Small intestine (tissue), 7 donors: Measurements from ENCODE around the gene ATXN3. TPM values are rescaled to one million over a fixed set of nuclear protein-coding genes. Genes with fewer than 3 reads are reported as not detected.
A peak's percentile ranks its signal among the peaks of the same experiment; 100 is the strongest.
"Not testable (repeated sequence)": the region's sequence is repeated elsewhere in the genome, so short reads cannot be mapped to it uniquely, and the experiment has no call there.

Experiments used
- DNase-seq, 2 donors: peaks; one replicate each; pipeline versions ENCODE4 v3.0.0 to v3.0.0-alpha.2; 2013
- FAIRE-seq: peaks from 2 replicates; lab custom pipeline; 2012; peaks lifted over from hg19 to GRCh38; lab: Jason Lieb, UNC
- H3K27ac ChIP-seq, 3 donors: one replicate each; pipeline ENCODE4 v1.5.1; 2013; ENCODE audit warnings: low read length in 2 of 3, mild to moderate bottlenecking in 2 of 3, control low read depth in 1 of 3, inconsistent platforms in 1 of 3, low read depth in 1 of 3, moderate library complexity in 1 of 3
- H3K27me3 ChIP-seq, 3 donors: one replicate each; pipeline ENCODE4 v1.6.1; 2013; ENCODE audit warnings: low read length in 3 of 3, inconsistent platforms in 1 of 3; ENCODE audit not compliant: control insufficient read depth in 3 of 3, insufficient read depth in 3 of 3
- H3K36me3 ChIP-seq, 3 donors: one replicate each; pipeline ENCODE4 v1.6.1; 2013; ENCODE audit warnings: low read length in 3 of 3, inconsistent platforms in 1 of 3, low read depth in 1 of 3, mild to moderate bottlenecking in 1 of 3, moderate library complexity in 1 of 3; ENCODE audit not compliant: control insufficient read depth in 3 of 3, insufficient read depth in 2 of 3
- H3K4me1 ChIP-seq, 3 donors: one replicate each; pipeline ENCODE4 v1.6.1; 2013; ENCODE audit warnings: low read length in 2 of 3, inconsistent platforms in 1 of 3, low read depth in 1 of 3, mild to moderate bottlenecking in 1 of 3, moderate library complexity in 1 of 3; ENCODE audit not compliant: control insufficient read depth in 3 of 3, insufficient read depth in 2 of 3
- H3K4me3 ChIP-seq, 3 donors: one replicate each; pipeline ENCODE4 v1.5.1; 2013; ENCODE audit warnings: low read length in 3 of 3, control low read depth in 1 of 3, inconsistent platforms in 1 of 3, low read depth in 1 of 3, mild to moderate bottlenecking in 1 of 3, moderate library complexity in 1 of 3
- H3K9me3 ChIP-seq, 2 donors: one replicate each; pipeline ENCODE4 v1.6.1; 2013; ENCODE audit warnings: low read depth in 1 of 2, low read length in 1 of 2; ENCODE audit not compliant: control insufficient read depth in 2 of 2, insufficient read depth in 1 of 2
- WGBS, 3 donors: extraction: QIAGEN DNeasy Blood & Tissue Kit; methylation state at CpG; one replicate each; pipeline ENCODE4 v1.1.7; 2013; 5-methylcytosine and 5-hydroxymethylcytosine counted together
- polyA plus RNA-seq, 4 donors: library from polyadenylated mRNA; stranded (reverse) in 3 of 4; unstranded in 1 of 4; fragments of 200-250 nt in 3 of 4; fragments of 120-200 nt in 1 of 4; gene quantifications; one replicate each; pipeline versions ENCODE4 v1.2.1 to v1.2.3, GENCODE V29; 2013
- donor health status: healthy with polysubstance abuse.
- donor health status: control.
- donor health status: control.
- donor health status: Bipolar disorder and iron deficiency.
- donor health status: healthy.

The ATXN3 gene
- polyA plus RNA-seq, 4 donors: 6.8 to 15.6 (median 9.0) TPM

GRCh38 chr14:92049221-92049620 is 57.2 kb downstream of the ATXN3 start:
- not testable (repeated sequence) for DNase-seq, FAIRE-seq, H3K27ac ChIP-seq, H3K4me1 ChIP-seq, H3K36me3 ChIP-seq, H3K27me3 ChIP-seq, H3K4me3 ChIP-seq
- H3K9me3 ChIP-seq: peaks cover 0 to 14% of the 10 kb centered on the region in 2 donors
- 96 to 98% (median 96%) methylated on average over 12 of the region's 12 CpGs for WGBS, 3 donors

- WGBS, 3 donors: 88 to 97% (median 93%) methylated on average over 7 of the region's 7 CpGs
- H3K27ac ChIP-seq, FAIRE-seq, DNase-seq, H3K36me3 ChIP-seq, H3K27me3 ChIP-seq, H3K4me3 ChIP-seq, H3K4me1 ChIP-seq: not testable (repeated sequence)
- H3K9me3 ChIP-seq: peaks cover 0 to 14% of the 10 kb centered on the region in 2 donors
Measured at GRCh38 chr14:92045904-92046303, 60.5 kb downstream of the ATXN3 start.

GRCh38 chr14:92041766-92042165 is 64.6 kb downstream of the ATXN3 start:
- WGBS, 3 donors: 93 to 96% (median 93%) methylated on average over 2 of the region's 2 CpGs
- not testable (repeated sequence) for DNase-seq, H3K27me3 ChIP-seq, H3K36me3 ChIP-seq, H3K27ac ChIP-seq, H3K9me3 ChIP-seq, H3K4me1 ChIP-seq, FAIRE-seq, H3K4me3 ChIP-seq

GRCh38 chr14:92041203-92041602 is 65.2 kb downstream of the ATXN3 start:
- WGBS, 3 donors: 87 to 92% (median 87%) methylated on average over 9 to 10 of the region's 10 CpGs
- Histone ChIP-seq H3K36me3 (peaks cover 0 to 4% (median 0%) of the 10 kb centered on the region in 3 donors), H3K4me1 (peaks cover 0 to 7% (median 3%) of the 10 kb centered on the region in 3 donors), H3K27ac (peak overlapping the region in 1 of 3 donors; percentile 99), H3K27me3 (no peaks in the 10 kb centered on the region), H3K4me3 (peak overlapping the region in 1 of 3 donors; percentile 96), H3K9me3 (peaks cover 0 to 7% of the 10 kb centered on the region in 2 donors)
- FAIRE-seq (no peak), DNase-seq (no peak)

- no peaks in the 10 kb centered on the region for H3K27me3 ChIP-seq
- FAIRE-seq (no peak), DNase-seq (peak; percentile 66 to 74)
- peak overlapping the region; percentile 53 to 96 (median 82) for H3K4me3 ChIP-seq
- H3K9me3 ChIP-seq: peaks cover 0 to under 1% of the 10 kb centered on the region in 2 donors
- peak overlapping the region; percentile 89 to 99 (median 96) for H3K27ac ChIP-seq
- 0 to 1% (median 0%) methylated on average over 13 of the region's 13 CpGs for WGBS, 3 donors
- peaks cover 0 to 6% (median 0%) of the 10 kb centered on the region in 3 donors for H3K36me3 ChIP-seq
- peaks cover 0 to 7% (median 3%) of the 10 kb centered on the region in 3 donors for H3K4me1 ChIP-seq
Measured at GRCh38 chr14:92040431-92041051, 65.8 kb downstream of the ATXN3 start.

- DNase-seq: peak; percentile 93 to 97
- H3K27me3 ChIP-seq: no peaks in the 10 kb centered on the region
- H3K36me3 ChIP-seq: peaks cover 0 to 6% (median 0%) of the 10 kb centered on the region in 3 donors
- H3K27ac ChIP-seq: peak within 1 kb of the TSS; percentile 89 to 99 (median 96)
- peaks cover 0 to 8% (median 3%) of the 10 kb centered on the region in 3 donors for H3K4me1 ChIP-seq
- FAIRE-seq: no peak
- WGBS, 3 donors: 0 to 1% (median 0%) methylated on average over 56 to 57 of the region's 57 CpGs
- H3K9me3 ChIP-seq: no peaks in the 10 kb centered on the region
- H3K4me3 ChIP-seq: peak within 1 kb of the TSS; percentile 68 to 96 (median 82)
Measured at GRCh38 chr14:92039719-92040430, 66.5 kb downstream of the ATXN3 start, which contains the start of gene TRIP11. Gene TRIP11 (minus strand): TSS chr14:92040059. CDS start chr14:92039685, 374 bp downstream.

- Histone ChIP-seq H3K4me1 (peaks cover 0 to 12% (median 3%) of the 10 kb centered on the region in 3 donors), H3K36me3 (peaks cover 0 to 7% (median 0%) of the 10 kb centered on the region in 3 donors), H3K4me3 (peak overlapping the region; percentile 68 to 96 (median 82)), H3K9me3 (no peaks in the 10 kb centered on the region), H3K27me3 (no peaks in the 10 kb centered on the region), H3K27ac (peak overlapping the region; percentile 89 to 99 (median 96))
- WGBS, 3 donors: 0 to 1% (median 0%) methylated on average over 22 of the region's 22 CpGs
- FAIRE-seq (no peak), DNase-seq (peak; percentile 39 to 83)
Measured at GRCh38 chr14:92039063-92039718, 67.2 kb downstream of the ATXN3 start.

- H3K27me3 ChIP-seq: no peaks in the 10 kb centered on the region
- DNase-seq (peak in 1 of 2 donors; percentile 16), FAIRE-seq (no peak)
- no peak overlapping the region for H3K27ac ChIP-seq
- peaks cover 0 to 18% (median 3%) of the 10 kb centered on the region in 3 donors for H3K4me1 ChIP-seq
- H3K9me3 ChIP-seq: no peaks in the 10 kb centered on the region
- WGBS, 3 donors: 12 to 40% (median 13%) methylated on average over 3 of the region's 3 CpGs
- H3K4me3 ChIP-seq: peak overlapping the region in 2 of 3 donors; percentile 82 to 96
- H3K36me3 ChIP-seq: peaks cover 0 to 7% (median 0%) of the 10 kb centered on the region in 3 donors
Measured at GRCh38 chr14:92037989-92038388, 68.4 kb downstream of the ATXN3 start.
